Measurements from ENCODE around the gene SNX19.

GRCh38 chr11:130904380-130904779, 11.9 kb downstream of the SNX19 start:
- TF ChIP-seq YY1 (IDR thresholded peaks at IDR 0.05; ENCODE audit: insufficient read depth, insufficient read length) (no peak), ZNF274 (IDR thresholded peaks at IDR 0.05; ENCODE audit: low read depth, low read length) (no peak)

Data from NT2/D1 (cell line).